ENCODE measurements around the gene CNKSR3. TPM values are rescaled to one million over a fixed set of nuclear protein-coding genes. Genes with fewer than 3 reads are reported as not detected.

Gene CNKSR3
- polyA plus RNA-seq, 3 donors, result not detected

GRCh38 chr6:154359679-154360078, 150.8 kb downstream of the CNKSR3 start:
- Histone ChIP-seq H3K27me3 (ENCODE audit: control insufficient read depth in 2 of 2, insufficient read depth in 2 of 2, low read length in 2 of 2) (no peaks in the 10 kb centered on the region), H3K9ac (ENCODE audit: insufficient read depth, low read length, poor library complexity, severe bottlenecking) (peak overlapping the region; percentile 15), H2AFZ (ENCODE audit: insufficient read depth, low read depth, low read length, poor library complexity, severe bottlenecking) (no peak overlapping the region), H3K36me3 (replicated peaks in 1 of 2; ENCODE audit: control insufficient read depth in 1 of 2, insufficient read depth in 2 of 2, low read length in 2 of 2) (no peaks in the 10 kb centered on the region), H3K4me3 (replicated peaks in 1 of 3; ENCODE audit: low read depth in 2 of 3, low read length in 3 of 3) (peak overlapping the region in 1 of 3 experiments; percentile 66), H3K4me1 (ENCODE audit: control insufficient read depth in 1 of 2, insufficient read depth in 2 of 2, low read length in 2 of 2) (peaks cover 45 to 54% of the 10 kb centered on the region in 2 donors), H3K4me2 (replicated peaks; ENCODE audit: extremely low read depth, low read length, poor library complexity, severe bottlenecking) (peak overlapping the region; percentile 77), H3K27ac (ENCODE audit: low read depth in 1 of 2, low read length in 2 of 2) (peak overlapping the region; percentile 44 to 61), H4K20me1 (ENCODE audit: insufficient read depth, low read length) (no peaks in the 10 kb centered on the region), H3K9me3 (replicated peaks in 1 of 2; ENCODE audit: control insufficient read depth in 1 of 2, insufficient read depth in 1 of 2, low read length in 2 of 2) (no peaks in the 10 kb centered on the region), H3K79me2 (ENCODE audit: insufficient read depth, low read length) (peaks cover 13% of the 10 kb centered on the region)
- Mint-ChIP-seq H3K27ac (peak overlapping the region in 6 of 7 donors; percentile 40 to 94 (median 88)), H3K27me3 (ENCODE audit: low read depth in 3 of 3) (peaks cover 0 to 3% (median 0%) of the 10 kb centered on the region in 3 donors), H3K9me3 (peaks cover 0 to 3% (median 0%) of the 10 kb centered on the region in 7 donors), H3K4me3 (peak overlapping the region; percentile 73 to 88), H3K36me3 (peaks cover 0 to 3% of the 10 kb centered on the region in 2 donors), H3K4me1 (peaks cover 60% of the 10 kb centered on the region)
- WGBS (ENCODE audit: insufficient coverage), result 77% methylated on average over 3 of the region's 4 CpGs
- DNase-seq, result no peak
- intact Hi-C loops (cut with micrococcal nuclease), result loop anchor here (5.0 to 10.0 kb wide), 3 partner anchors 57 to 225 kb away; no protein-coding TSS in a partner anchor
- TF ChIP-seq CTCF (IDR thresholded peaks at IDR 0.05), result no peak

- peak overlapping the region; percentile 38 for H2AFZ ChIP-seq (ENCODE audit: insufficient read depth, low read depth, low read length, poor library complexity, severe bottlenecking)
- peaks cover 65% of the 10 kb centered on the region for H3K4me1 Mint-ChIP-seq
- H3K4me1 ChIP-seq (ENCODE audit: control insufficient read depth in 1 of 2, insufficient read depth in 2 of 2, low read length in 2 of 2), result peaks cover 50 to 59% of the 10 kb centered on the region in 2 donors
- intact Hi-C loops (cut with micrococcal nuclease), result loop anchor here (5.0 to 10.0 kb wide), 2 partner anchors 57 to 224 kb away; no protein-coding TSS in a partner anchor
- H3K79me2 ChIP-seq (ENCODE audit: insufficient read depth, low read length), result peaks cover 18% of the 10 kb centered on the region
- no peaks in the 10 kb centered on the region for H3K9me3 ChIP-seq (replicated peaks in 1 of 2; ENCODE audit: control insufficient read depth in 1 of 2, insufficient read depth in 1 of 2, low read length in 2 of 2)
- TF ChIP-seq CTCF (IDR thresholded peaks at IDR 0.05), result no peak
- H3K9me3 Mint-ChIP-seq, result peaks cover 0 to 8% (median 0%) of the 10 kb centered on the region in 7 donors
- WGBS (ENCODE audit: insufficient coverage), result no CpG with 5 or more reads among the region's 10 CpGs
- H3K27me3 Mint-ChIP-seq (ENCODE audit: low read depth in 3 of 3), result peaks cover 0 to 3% (median 0%) of the 10 kb centered on the region in 3 donors
- H3K27ac ChIP-seq (ENCODE audit: low read depth in 1 of 2, low read length in 2 of 2), result peak overlapping the region; percentile 44 to 61
- peak overlapping the region; percentile 73 to 88 for H3K4me3 Mint-ChIP-seq
- H3K36me3 Mint-ChIP-seq, result peaks cover 0 to 8% of the 10 kb centered on the region in 2 donors
- peak overlapping the region in 2 of 3 experiments; percentile 53 to 66 for H3K4me3 ChIP-seq (replicated peaks in 1 of 3; ENCODE audit: low read depth in 2 of 3, low read length in 3 of 3)
- no peaks in the 10 kb centered on the region for H3K36me3 ChIP-seq (replicated peaks in 1 of 2; ENCODE audit: control insufficient read depth in 1 of 2, insufficient read depth in 2 of 2, low read length in 2 of 2)
- peak overlapping the region; percentile 15 for H3K9ac ChIP-seq (ENCODE audit: insufficient read depth, low read length, poor library complexity, severe bottlenecking)
- peak overlapping the region; percentile 77 for H3K4me2 ChIP-seq (replicated peaks; ENCODE audit: extremely low read depth, low read length, poor library complexity, severe bottlenecking)
- no peaks in the 10 kb centered on the region for H3K27me3 ChIP-seq (ENCODE audit: control insufficient read depth in 2 of 2, insufficient read depth in 2 of 2, low read length in 2 of 2)
- no peaks in the 10 kb centered on the region for H4K20me1 ChIP-seq (ENCODE audit: insufficient read depth, low read length)
- DNase-seq, result peak in 2 of 3 donors; percentile 62 to 70
- peak overlapping the region; percentile 80 to 94 (median 90) for H3K27ac Mint-ChIP-seq
Measured at GRCh38 chr6:154359161-154359574, 151.3 kb downstream of the CNKSR3 start.

All from CD14-positive monocyte (primary cell).